ENCODE data around the gene PRAC1.

The PRAC1 gene

GRCh38 chr17:48715496-48716399 is 6.6 kb downstream of the PRAC1 start:
- no peak for DNase-seq (ENCODE audit: low read depth)
- H3K4me3 ChIP-seq (ENCODE audit: low read length) = no peak overlapping the region
- no peak for TF ChIP-seq CTCF (conservative IDR thresholded peaks at IDR 0.05; ENCODE audit: low read length)

GRCh38 chr17:48711128-48711527 is 11.2 kb downstream of the PRAC1 start:
- DNase-seq (ENCODE audit: low read depth) = peak; percentile 15
- H3K4me3 ChIP-seq (ENCODE audit: low read length) = no peak overlapping the region
- TF ChIP-seq CTCF (conservative IDR thresholded peaks at IDR 0.05; ENCODE audit: low read length) = no peak

- DNase-seq (ENCODE audit: low read depth) = peak; percentile 10
- no peak overlapping the region for H3K4me3 ChIP-seq (ENCODE audit: low read length)
- TF ChIP-seq CTCF (conservative IDR thresholded peaks at IDR 0.05; ENCODE audit: low read length) = no peak
Measured at GRCh38 chr17:48704361-48705248, 17.7 kb downstream of the PRAC1 start.

- DNase-seq (ENCODE audit: low read depth) = no peak
- TF ChIP-seq CTCF (conservative IDR thresholded peaks at IDR 0.05; ENCODE audit: low read length) = no peak
- no peak overlapping the region for H3K4me3 ChIP-seq (ENCODE audit: low read length)
Measured at GRCh38 chr17:48701864-48702532, 20.3 kb downstream of the PRAC1 start.

- no peak overlapping the region for H3K4me3 ChIP-seq (ENCODE audit: low read length)
- no peak for TF ChIP-seq CTCF (conservative IDR thresholded peaks at IDR 0.05; ENCODE audit: low read length)
- no peak for DNase-seq (ENCODE audit: low read depth)
Measured at GRCh38 chr17:48693178-48693577, 29.1 kb downstream of the PRAC1 start.

- no peak for DNase-seq (ENCODE audit: low read depth)
- no peak for TF ChIP-seq CTCF (conservative IDR thresholded peaks at IDR 0.05; ENCODE audit: low read length)
- H3K4me3 ChIP-seq (ENCODE audit: low read length) = no peak overlapping the region
Measured at GRCh38 chr17:48692049-48692448, 30.3 kb downstream of the PRAC1 start.
